GM21786 (cell line): ENCODE measurements around the gene C19orf85.

Experiments
- ATAC-seq: cut with Tn5 transposase; IDR thresholded peaks from one replicate; pipeline ENCODE4 v1.9.1; 2021; ENCODE audit not compliant: unreplicated experiment

C19orf85 gene

DNA sequence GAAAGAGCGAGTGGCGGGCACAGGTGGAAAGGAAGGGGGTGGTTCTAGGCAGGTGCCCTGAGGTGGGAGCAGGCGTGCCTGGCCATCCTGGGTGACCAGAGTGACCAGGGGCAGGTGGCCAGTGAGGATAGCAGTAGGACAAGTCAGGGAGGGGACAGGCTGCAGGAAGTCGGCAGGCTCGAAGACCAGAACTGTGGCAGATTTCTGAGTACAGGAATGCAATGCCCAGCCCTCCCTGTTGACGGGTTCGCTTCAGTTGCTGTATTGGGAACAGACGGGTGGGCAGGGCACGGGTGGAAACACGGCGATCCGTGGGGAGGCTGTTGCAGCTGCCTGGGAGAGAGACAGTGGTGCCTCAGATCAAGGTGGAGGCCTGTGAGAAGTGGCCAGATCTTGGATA, 13.8 kb upstream of the C19orf85 start:
- ATAC-seq: no peak

- no peak for ATAC-seq
Observed at GRCh38 chr19:55477905-55478304, 13.4 kb upstream of the C19orf85 start.

GRCh38 chr19:55476100-55476775, 11.7 kb upstream of the C19orf85 start, which contains the start of gene ZNF628:
ZNF628 (plus strand) TSS chr19:55476617; CDS start chr19:55479911, 3,294 bp downstream.
- peak; percentile 83 for ATAC-seq

DNA sequence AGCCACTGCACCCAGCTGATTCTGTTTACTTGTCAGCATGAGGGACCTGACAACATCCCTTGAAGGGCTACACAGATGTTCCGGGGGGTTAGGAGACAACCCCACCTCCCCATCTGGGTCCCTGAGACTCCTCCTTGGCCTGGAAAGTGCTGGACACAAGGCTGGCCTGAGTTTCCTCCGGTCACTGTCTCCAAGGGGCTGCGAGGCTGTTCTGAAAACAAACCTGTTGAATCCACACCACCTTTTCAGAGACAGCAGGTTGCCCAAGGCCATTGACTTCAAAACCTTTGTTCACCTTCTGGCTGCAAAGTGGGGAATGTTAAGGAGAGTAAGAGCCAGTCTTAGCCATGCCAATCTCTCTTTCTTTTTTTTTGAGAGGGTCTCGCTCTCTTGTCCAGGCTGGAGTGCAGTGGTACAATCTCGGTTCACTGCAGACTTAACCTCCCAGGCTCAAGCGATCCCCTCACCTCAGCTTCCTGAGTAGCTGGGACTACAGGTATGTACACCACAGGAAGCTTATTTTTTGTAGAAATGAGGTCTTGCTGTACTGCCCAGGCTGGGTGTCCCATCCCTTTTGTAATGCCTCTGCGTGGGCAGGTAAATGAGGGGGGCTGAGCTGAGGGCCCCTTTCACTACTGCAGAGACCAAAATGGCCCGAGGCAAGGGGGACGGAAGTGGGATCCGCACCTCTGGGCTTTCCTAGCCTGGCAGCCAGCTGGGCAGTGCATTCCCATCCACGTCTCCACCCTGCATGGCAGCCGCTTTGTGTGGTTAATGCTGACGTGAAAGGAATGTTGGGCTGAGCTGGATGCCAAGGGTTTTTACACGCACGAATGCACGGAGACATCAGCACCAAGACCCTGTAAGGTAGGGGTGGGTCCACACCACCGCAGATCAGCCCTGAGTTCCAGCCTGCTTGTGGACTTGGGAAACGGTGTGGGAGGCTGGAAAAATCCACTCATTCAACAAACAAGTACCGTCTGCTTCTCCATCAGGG, 10.0 kb upstream of the C19orf85 start:
- no peak for ATAC-seq

- no peak for ATAC-seq
Observed at GRCh38 chr19:55473225-55474012, 8.9 kb upstream of the C19orf85 start.

DNA sequence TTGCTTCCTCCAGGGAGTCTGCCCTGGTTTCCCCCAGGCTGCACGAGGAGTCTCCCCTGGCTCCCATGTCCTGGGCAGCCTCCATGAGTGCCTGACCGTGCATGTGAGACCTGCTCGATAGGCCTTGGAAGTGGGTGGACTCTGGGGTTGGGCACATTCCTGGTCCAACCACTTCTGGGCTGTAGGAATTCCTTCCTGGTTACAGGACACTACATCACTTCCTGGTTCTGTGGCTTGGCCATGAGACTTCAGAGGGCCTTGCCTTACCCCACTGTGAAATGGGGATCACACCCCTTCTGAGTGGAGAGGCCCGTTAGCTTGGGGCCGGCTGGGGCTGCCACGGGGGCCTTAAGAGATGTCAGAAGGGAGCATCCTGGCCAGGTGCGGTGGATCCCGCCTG, 7.9 kb upstream of the C19orf85 start:
- ATAC-seq: no peak

DNA sequence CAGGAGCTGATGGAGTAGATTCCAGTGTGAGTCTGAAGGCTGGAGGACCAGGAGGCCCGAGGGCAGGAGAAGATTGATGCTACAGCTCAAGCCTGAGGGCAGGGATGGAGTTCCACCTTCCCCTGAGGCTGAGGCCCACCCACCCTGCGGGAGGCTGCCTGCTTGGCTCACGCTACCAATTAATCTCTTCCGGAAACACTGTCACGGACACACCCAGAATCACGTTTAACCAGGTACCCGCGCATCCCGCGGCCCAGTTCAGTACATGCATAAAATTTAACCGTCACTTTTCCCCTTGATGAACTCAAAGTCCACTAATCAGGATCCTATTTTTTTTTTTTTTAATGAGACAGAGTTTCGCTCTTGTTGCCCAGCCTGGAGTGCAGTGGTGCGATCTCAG, 6.7 kb upstream of the C19orf85 start:
- ATAC-seq: no peak

GRCh38 chr19:55468054-55468393, 3.5 kb upstream of the C19orf85 start:
- ATAC-seq: no peak

DNA sequence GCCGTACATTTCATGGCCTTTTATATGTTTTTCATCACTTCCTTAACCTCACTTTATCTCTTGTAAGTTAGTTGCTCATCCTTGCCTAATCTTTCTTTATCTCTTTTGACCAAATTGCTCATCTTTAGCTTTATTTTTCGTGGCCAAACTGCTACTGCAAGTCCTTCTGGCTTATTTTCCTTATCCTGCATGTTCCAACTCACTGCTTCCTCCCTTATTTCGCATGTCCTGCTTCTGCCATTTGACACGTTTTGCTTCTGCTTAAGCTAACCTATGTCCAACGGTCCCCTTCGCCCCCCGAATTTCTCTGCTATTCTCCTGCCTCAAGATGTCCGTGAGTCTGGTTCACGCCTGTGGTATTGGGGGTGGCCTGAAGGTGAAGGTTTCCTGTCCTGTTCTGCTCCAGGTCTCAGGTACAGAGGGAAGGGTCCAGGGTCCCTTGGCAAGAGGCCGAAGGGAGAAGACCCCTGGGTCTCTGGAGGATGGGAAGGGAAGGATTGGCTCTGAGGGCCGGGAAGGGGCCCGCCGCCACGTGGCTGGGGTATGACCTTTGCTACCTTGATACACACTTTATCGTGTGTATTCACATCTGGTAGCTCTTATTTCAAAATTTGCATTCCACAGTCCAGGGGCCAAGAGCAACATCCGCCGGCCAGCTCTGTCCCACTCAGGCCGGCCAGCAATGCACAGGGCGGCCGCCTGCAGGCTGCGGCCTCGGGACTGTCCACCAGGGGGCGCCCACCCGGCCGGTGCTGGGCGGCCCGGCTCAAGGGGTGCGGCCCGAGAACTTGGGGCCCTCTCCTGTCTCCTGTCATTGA, 2.9 kb upstream of the C19orf85 start:
- ATAC-seq: no peak

DNA sequence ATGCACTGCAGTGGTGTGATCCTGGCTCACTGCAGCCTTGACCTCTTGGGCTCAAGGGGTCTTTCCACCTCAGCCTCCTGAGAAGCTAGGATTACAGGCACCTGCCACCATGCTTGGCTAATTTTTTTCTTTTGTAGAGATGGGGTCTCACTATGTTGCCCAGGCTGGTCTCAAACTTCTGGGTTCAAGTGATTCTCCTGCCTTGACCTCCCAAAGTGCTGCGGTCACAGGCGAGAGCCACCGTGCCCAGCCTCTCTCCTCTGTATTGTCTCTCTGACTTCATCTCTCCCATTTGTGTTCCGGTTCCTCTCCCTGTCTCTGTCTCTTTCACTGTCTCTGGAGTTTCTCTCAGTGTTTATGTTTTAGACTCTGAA, 1.7 kb upstream of the C19orf85 start:
- ATAC-seq: no peak

GRCh38 chr19:55465460-55466240, 1.1 kb upstream of the C19orf85 start:
- ATAC-seq: no peak

DNA sequence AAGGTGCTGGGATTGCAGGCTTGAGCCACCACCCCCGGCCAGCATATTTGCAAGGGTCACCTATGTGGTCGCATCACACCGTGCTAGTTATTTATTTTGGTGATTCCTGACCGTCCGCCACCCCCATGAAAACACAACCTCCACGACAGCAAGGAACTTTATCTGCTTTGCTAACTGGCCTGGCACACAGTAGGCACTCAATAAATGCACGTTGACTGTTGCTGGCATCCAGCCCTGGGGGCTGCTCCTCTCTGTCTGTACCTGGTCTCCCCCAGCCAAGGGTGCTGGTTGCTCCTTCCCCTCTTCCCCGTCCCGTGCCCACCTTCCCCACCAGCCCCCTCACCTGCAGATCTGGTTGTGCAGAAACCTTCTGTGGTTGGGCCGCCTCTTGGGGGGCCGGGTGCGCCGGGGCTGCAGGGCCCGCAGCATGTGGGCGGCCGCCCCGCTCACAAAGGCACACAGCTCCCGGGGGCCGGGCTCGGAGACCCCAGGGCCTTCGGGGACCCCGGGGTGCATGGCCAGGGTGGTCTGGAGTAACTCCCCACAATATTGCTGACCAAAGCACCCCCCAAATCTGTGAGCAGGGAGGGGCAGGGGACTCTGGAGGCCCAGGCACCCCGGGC, 401 bp downstream of the C19orf85 start:
- no peak for ATAC-seq

- no peak for ATAC-seq
Observed at GRCh38 chr19:55463583-55464031, 944 bp downstream of the C19orf85 start.

DNA sequence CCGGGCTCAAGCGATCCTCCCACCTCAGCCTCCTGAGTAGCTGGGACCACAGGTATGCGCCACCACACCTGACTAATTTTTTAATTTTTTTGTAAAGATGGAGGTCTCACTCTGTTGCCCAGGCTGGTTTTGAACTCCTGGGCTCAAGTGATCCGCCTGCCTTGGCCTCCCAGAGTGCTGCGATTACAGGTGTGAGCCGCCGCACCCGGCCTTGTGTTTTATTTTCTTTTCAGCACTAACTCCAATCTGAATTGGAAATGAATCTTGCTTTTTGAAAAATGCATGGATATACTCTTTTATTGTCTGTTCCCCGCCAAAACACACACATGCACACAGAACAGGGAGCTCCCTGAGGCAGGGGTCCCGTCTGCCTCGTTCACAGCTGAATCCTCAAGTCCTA, 1.8 kb downstream of the C19orf85 start:
- no peak for ATAC-seq

- ATAC-seq: no peak
Observed at GRCh38 chr19:55461974-55462626, 2.5 kb downstream of the C19orf85 start.

DNA sequence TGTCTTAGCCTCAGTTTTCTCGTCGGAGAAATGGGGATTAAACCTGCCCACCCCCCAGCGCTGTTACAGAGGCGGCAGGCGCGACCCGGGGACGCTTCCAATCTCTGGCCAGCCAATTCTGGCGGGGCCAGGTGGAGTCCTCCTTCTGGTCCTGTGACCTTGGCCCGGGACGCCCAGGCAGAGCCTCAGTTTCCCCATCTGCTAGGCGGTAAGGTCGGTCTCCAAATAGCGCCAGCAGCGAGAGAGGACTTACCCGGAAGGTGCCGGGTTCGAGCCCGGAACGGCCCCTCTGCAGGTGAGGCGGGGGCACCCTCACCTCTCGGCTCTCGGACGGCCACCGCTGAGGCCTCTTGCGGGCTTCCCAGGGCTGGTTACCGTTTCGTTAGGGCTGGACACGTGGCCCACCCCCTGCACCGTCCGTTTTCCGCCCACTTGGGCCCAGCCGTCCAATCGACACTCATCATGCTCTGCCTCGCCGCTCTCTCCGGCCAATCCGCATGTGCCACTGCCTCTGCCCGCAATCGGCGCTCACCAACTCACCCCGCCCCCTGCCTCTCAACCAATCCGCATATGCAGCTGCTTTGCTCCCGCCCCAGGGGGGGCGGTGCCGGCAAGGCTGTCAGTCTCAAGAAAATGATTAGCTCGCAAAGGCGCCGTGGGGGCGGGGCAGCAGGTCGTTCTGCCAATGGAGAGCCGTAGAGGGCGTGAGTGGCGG, 3.1 kb downstream of the C19orf85 start, which contains the start of gene ISOC2:
TSS of gene ISOC2 (minus strand) at position 384 of the 715 bp plus-strand sequence. CDS start 5,156 bp downstream, outside the sequence.
- ATAC-seq: peak; percentile 93

DNA sequence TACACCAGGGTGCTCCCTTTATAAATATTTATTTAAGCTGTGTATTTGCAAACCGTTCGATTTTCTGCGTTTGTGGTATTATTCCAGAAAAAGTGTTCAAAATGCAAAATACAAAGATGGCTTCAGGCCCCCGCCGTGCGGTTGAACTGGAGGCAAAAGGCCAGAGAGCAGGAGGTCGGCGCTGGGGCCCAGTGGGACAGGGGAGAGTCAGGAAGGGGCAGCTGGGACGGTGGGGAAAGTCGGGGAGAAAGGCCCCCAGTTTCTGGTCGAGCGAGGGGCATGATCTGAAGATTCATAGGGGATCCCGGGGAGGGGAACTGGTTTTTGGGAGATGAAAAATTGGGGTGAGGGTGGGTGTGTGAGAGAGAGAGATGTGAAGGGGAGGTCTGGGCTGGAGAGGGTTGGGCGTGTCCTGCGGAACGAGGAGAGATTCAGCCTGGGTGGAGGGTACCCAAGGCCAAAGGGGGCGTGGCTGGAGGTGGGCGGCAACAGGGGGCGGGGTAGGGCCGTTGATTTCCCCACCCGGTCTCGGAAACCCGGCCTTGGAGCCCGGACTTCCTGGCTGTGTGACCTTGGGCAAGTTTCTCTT, 3.8 kb downstream of the C19orf85 start:
- ATAC-seq: no peak
